ENCODE data around the gene ZNF442.

DNA sequence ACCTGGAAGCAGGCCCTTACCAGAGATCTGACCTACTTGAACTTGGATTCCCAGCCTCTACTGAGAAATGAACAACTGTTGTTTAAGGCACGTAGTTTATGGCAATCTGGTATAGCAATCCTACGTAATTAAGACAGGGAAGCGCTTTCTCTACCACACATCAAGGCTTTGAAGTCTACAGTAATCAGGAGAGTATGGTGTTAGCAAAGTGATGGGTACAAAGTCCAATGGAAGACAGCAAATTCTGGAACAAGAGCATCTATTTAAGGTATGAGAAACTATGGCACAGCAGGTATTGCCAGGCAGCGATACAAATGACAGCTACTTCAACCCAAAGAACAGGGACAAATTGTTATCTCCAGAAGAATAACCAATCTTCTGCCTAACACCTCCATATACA lies 35.1 kb downstream of the ZNF442 start:
- TF ChIP-seq, protein P1, sequence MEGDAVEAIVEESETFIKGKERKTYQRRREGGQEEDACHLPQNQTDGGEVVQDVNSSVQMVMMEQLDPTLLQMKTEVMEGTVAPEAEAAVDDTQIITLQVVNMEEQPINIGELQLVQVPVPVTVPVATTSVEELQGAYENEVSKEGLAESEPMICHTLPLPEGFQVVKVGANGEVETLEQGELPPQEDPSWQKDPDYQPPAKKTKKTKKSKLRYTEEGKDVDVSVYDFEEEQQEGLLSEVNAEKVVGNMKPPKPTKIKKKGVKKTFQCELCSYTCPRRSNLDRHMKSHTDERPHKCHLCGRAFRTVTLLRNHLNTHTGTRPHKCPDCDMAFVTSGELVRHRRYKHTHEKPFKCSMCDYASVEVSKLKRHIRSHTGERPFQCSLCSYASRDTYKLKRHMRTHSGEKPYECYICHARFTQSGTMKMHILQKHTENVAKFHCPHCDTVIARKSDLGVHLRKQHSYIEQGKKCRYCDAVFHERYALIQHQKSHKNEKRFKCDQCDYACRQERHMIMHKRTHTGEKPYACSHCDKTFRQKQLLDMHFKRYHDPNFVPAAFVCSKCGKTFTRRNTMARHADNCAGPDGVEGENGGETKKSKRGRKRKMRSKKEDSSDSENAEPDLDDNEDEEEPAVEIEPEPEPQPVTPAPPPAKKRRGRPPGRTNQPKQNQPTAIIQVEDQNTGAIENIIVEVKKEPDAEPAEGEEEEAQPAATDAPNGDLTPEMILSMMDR (IDR thresholded peaks at IDR 0.05; ENCODE audit: poor library complexity) = no peak
- TF ChIP-seq EZH2 (IDR thresholded peaks at IDR 0.05; ENCODE audit: borderline replicate concordance) (no peak), EZH2phosphoT487 (IDR thresholded peaks at IDR 0.05; ENCODE audit: low read depth, severe bottlenecking, unreplicated experiment) (no peak)
